Smooth muscle cell (in vitro differentiated cells): ENCODE results near the gene COL5A1. TPM values are rescaled to one million over a fixed set of nuclear protein-coding genes. Genes with fewer than 3 reads are reported as not detected.

Experiments
- DNase-seq: peaks from one replicate; lab custom pipeline; 2025; ENCODE audit not compliant: unreplicated experiment; lab: John Stamatoyannopoulos, UW
- H2AFZ ChIP-seq: fragments of 200-600 bp; sonication (generic); 2 replicates; pipeline ENCODE4 v1.6.0; 2016; ENCODE audit warnings: antibody characterized with exemption, low read depth, mild to moderate bottlenecking
- H3F3A ChIP-seq: fragments of 200-600 bp; sonication (generic); 2 replicates; pipeline ENCODE4 v1.6.0; 2017; ENCODE audit warnings: antibody characterized with exemption, low read depth
- H3K27ac ChIP-seq: fragments of 200-600 bp; sonication (generic); 2 replicates; pipeline ENCODE4 v1.5.1; 2016; ENCODE audit warnings: low read depth, mild to moderate bottlenecking
- H3K27me3 ChIP-seq: fragments of 200-600 bp; sonication (generic); 2 replicates; pipeline ENCODE4 v1.6.1; 2016; ENCODE audit warnings: low read depth, mild to moderate bottlenecking
- H3K36me3 ChIP-seq: fragments of 200-600 bp; sonication (generic); 2 replicates; pipeline ENCODE4 v1.5.1; 2016; ENCODE audit warnings: low read depth
- H3K4me1 ChIP-seq: fragments of 200-600 bp; sonication (generic); 2 replicates; pipeline ENCODE4 v1.5.1; 2016; ENCODE audit warnings: low read depth
- H3K4me2 ChIP-seq: fragments of 200-600 bp; sonication (generic); 2 replicates; pipeline ENCODE4 v1.6.0; 2016; ENCODE audit warnings: mild to moderate bottlenecking
- H3K4me3 ChIP-seq: fragments of 200-600 bp; sonication (generic); 2 replicates; pipeline ENCODE4 v1.5.1; 2016; ENCODE audit warnings: mild to moderate bottlenecking
- H3K79me2 ChIP-seq: fragments of 200-600 bp; sonication (generic); 2 replicates; pipeline ENCODE4 v1.6.0; 2016; ENCODE audit warnings: low read depth, mild to moderate bottlenecking
- H3K9ac ChIP-seq: fragments of 200-600 bp; sonication (generic); 2 replicates; pipeline ENCODE4 v1.6.0; 2016; ENCODE audit warnings: low read depth
- H3K9me3 ChIP-seq: fragments of 200-600 bp; sonication (generic); replicated peaks from 2 replicates; pipeline ENCODE4 v1.5.1; 2016; ENCODE audit warnings: low read depth
- H4K20me1 ChIP-seq: fragments of 200-600 bp; sonication (generic); 2 replicates; pipeline ENCODE4 v1.6.0; 2016; ENCODE audit warnings: low read depth
- WGBS: methylation state at CpG from one replicate; pipeline ENCODE4 v1.1.7; 2016; ENCODE audit warnings: low lambda C conversion rate; 5-methylcytosine and 5-hydroxymethylcytosine counted together
- polyA plus RNA-seq: library from polyadenylated mRNA; unstranded; fragments of >200 nt; fragmentation: Nextera tagmentation; extraction: Ambion mirVana; gene quantifications from 2 replicates; pipeline ENCODE4 v1.2.1, GENCODE V29; 2016
- total RNA-seq: library from RNA; depleted of rRNA; stranded (reverse); fragments of >200 nt; gene quantifications from 2 replicates; pipeline ENCODE4 v1.2.3, GENCODE V29; 2014
- TF ChIP-seq, protein P1 (sequence below): fragments of 200-600 bp; sonication (generic); IDR thresholded peaks from 2 replicates; pipeline ENCODE4 v1.5.1; 2017; ENCODE audit warnings: borderline replicate concordance, mild to moderate bottlenecking, antibody characterized with exemption; ENCODE audit not compliant: insufficient read depth, poor library complexity, severe bottlenecking

The COL5A1 gene
- total and polyA plus RNA-seq, 2 experiments from 2014 or later: 1,084 to 1,443 TPM

GRCh38 chr9:134789168-134789567, 147.6 kb downstream of the COL5A1 start:
- Histone ChIP-seq H3K4me2 (no peak overlapping the region), H3K4me3 (no peak overlapping the region), H3F3A (peaks cover 89% of the 10 kb centered on the region), H3K9me3 (no peaks in the 10 kb centered on the region), H3K4me1 (no peaks in the 10 kb centered on the region), H3K27ac (peak overlapping the region; percentile 46), H3K27me3 (no peaks in the 10 kb centered on the region), H2AFZ (no peak overlapping the region), H3K79me2 (no peaks in the 10 kb centered on the region), H4K20me1 (peaks cover 98% of the 10 kb centered on the region), H3K9ac (no peak overlapping the region), H3K36me3 (peaks cover 11% of the 10 kb centered on the region)
- WGBS: 63% methylated on average over 7 of the region's 8 CpGs
- no peak for DNase-seq
- TF ChIP-seq, protein P1, sequence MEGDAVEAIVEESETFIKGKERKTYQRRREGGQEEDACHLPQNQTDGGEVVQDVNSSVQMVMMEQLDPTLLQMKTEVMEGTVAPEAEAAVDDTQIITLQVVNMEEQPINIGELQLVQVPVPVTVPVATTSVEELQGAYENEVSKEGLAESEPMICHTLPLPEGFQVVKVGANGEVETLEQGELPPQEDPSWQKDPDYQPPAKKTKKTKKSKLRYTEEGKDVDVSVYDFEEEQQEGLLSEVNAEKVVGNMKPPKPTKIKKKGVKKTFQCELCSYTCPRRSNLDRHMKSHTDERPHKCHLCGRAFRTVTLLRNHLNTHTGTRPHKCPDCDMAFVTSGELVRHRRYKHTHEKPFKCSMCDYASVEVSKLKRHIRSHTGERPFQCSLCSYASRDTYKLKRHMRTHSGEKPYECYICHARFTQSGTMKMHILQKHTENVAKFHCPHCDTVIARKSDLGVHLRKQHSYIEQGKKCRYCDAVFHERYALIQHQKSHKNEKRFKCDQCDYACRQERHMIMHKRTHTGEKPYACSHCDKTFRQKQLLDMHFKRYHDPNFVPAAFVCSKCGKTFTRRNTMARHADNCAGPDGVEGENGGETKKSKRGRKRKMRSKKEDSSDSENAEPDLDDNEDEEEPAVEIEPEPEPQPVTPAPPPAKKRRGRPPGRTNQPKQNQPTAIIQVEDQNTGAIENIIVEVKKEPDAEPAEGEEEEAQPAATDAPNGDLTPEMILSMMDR: no peak

GRCh38 chr9:134791009-134791408, 149.4 kb downstream of the COL5A1 start:
- DNase-seq: no peak
- WGBS: 95% methylated on average over 9 of the region's 9 CpGs
- Histone ChIP-seq H3K9me3 (no peaks in the 10 kb centered on the region), H3K27me3 (no peaks in the 10 kb centered on the region), H4K20me1 (peaks cover 98% of the 10 kb centered on the region), H3K36me3 (peaks cover 20% of the 10 kb centered on the region), H3K4me2 (no peak overlapping the region), H3K9ac (no peak overlapping the region), H3F3A (peaks cover 89% of the 10 kb centered on the region), H3K4me3 (no peak overlapping the region), H3K4me1 (no peaks in the 10 kb centered on the region), H3K79me2 (peaks cover 10% of the 10 kb centered on the region), H2AFZ (no peak overlapping the region), H3K27ac (peak overlapping the region; percentile 46)
- TF ChIP-seq, protein P1: no peak

- Histone ChIP-seq H3K9me3 (no peaks in the 10 kb centered on the region), H3K4me1 (no peaks in the 10 kb centered on the region), H3K79me2 (peaks cover 10% of the 10 kb centered on the region), H3K27me3 (no peaks in the 10 kb centered on the region), H3K4me2 (no peak overlapping the region), H3F3A (peaks cover 88% of the 10 kb centered on the region), H3K4me3 (no peak overlapping the region), H3K36me3 (peaks cover 21% of the 10 kb centered on the region), H3K9ac (no peak overlapping the region), H4K20me1 (peaks cover 98% of the 10 kb centered on the region), H2AFZ (no peak overlapping the region), H3K27ac (peak overlapping the region; percentile 46)
- TF ChIP-seq, protein P1: no peak
- no peak for DNase-seq
- WGBS: 81% methylated on average over 20 of the region's 21 CpGs
These were observed 151.0 kb downstream of the COL5A1 start for GRCh38 chr9:134792627-134793026.
